ENCODE results near the gene RNF157. TPM values are rescaled to one million over a fixed set of nuclear protein-coding genes. Genes with fewer than 3 reads are reported as not detected.
"Not testable (repeated sequence)": the region's sequence is repeated elsewhere in the genome, so short reads cannot be mapped to it uniquely, and the experiment has no call there.

The RNF157 gene
- total RNA-seq, 8 experiments from 2014 or later, result 1.7 to 36.9 (median 25.6) TPM

DNA sequence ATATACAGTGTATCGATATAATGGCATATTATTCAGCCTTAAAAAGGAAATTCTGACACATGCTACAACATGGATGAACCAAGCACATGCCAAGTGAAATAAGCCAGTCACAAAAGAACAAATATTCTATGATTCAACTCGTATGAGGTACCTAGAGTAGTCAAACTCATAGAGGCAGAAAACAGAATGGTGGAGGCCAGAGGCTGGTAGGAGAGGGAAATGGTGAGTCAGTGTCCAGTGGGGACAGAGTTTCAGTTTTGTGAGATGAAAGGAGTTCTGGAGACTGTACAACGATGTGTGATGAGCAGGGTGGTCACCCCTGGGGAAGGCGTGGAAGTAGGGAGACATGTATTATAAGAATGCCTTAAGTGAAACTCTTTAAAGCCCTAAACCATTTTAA is 39.9 kb downstream of the RNF157 start:
- in situ Hi-C loops (cut with MboI; ENCODE audit: low pct_unique_long_range_greater_than_20kb in 2 of 9, low sequenced_read_pairs in 9 of 9, unreplicated experiment in 9 of 9), result no loop called here
- no peak overlapping the region for H3K4me3 ChIP-seq
- no peak for ATAC-seq (replicated peaks in 6 of 8)
- H3K4me1 ChIP-seq (replicated peaks in 1 of 2), result peaks cover 0 to 12% of the 10 kb centered on the region in 2 donors
- 0 to 100% (median 82%) methylated on average over 1 to 4 of the region's 4 CpGs; no CpG with 5 or more reads in 1 of the 10 experiments for WGBS, 10 experiments
- no peak overlapping the region for H3K27ac ChIP-seq

DNA sequence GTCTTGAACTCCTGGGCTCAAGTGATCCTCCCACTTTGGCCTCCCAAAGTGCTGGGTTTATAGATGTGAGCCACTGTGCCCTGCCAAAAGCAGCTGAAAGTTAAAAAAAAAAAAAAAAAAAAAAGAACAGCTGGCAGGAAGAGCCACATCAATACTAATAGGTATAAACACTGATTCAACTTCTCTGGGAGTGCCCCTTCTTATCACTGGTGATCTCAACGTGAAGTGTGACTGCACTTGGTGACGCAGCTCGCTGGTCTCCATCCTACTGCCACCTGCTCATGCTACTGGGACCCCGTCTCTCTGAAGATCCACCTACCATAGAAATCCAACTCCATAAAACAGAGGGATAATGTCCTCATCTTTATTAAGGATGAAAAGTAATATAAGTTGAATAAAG is 40.8 kb downstream of the RNF157 start:
- Histone ChIP-seq H3K4me1 (replicated peaks in 1 of 2) (peaks cover 0 to 12% of the 10 kb centered on the region in 2 donors), H3K27ac (no peak overlapping the region), H3K4me3 (no peak overlapping the region)
- WGBS, 10 experiments, result 40 to 100% (median 82%) methylated on average over 1 to 4 of the region's 4 CpGs; no CpG with 5 or more reads in 2 of the 10 experiments
- in situ Hi-C loops (cut with MboI; ENCODE audit: low pct_unique_long_range_greater_than_20kb in 2 of 9, low sequenced_read_pairs in 9 of 9, unreplicated experiment in 9 of 9), result no loop called here
- no peak for ATAC-seq (replicated peaks in 6 of 8)

DNA sequence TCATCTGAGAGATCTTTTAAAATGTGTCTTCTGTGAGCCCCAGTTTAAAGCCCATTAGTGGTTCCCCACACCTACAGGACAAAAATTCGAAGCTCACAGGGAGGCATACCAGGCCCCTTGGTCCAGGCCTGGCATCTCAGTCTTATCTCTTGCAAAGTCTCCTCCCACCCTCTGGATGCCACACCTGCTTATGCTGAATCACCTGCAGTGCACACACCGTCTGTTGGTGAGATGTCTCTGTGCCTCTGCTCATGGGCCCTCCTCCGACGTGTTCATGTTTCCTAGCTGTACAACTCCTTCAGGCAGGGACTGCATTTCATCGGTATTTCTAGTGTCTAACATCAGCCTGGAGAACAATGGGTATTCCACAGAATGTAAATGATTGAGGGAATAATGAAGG is 41.6 kb downstream of the RNF157 start:
- peak in 1 of 8 experiments; percentile 27 for ATAC-seq (replicated peaks in 6 of 8)
- Histone ChIP-seq H3K4me1 (replicated peaks in 1 of 2) (peaks cover 6 to 12% of the 10 kb centered on the region in 2 donors), H3K4me3 (no peak overlapping the region), H3K27ac (no peak overlapping the region)
- in situ Hi-C loops (cut with MboI; ENCODE audit: low pct_unique_long_range_greater_than_20kb in 2 of 9, low sequenced_read_pairs in 9 of 9, unreplicated experiment in 9 of 9), result no loop called here
- 29 to 100% (median 93%) methylated on average over 1 to 4 of the region's 5 CpGs; no CpG with 5 or more reads in 2 of the 10 experiments for WGBS, 10 experiments

DNA sequence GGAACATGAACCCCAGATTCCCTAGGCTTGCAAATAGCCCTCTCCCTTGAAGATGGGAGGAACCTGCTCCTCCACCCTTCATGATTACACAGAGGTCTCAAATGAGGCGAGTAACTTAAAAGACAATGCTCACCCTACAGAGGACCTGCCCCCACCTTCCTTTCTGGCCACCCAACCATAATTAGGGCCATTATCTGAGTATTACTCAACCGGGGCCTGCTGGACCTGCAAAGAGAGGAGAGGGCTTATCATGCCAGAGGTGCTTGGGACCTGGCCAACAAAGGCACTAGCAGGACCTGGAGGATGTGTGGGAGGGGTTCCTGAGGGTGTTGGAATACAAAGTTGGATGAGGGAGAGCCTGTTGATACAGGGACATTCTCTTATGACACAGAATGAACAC is 42.4 kb downstream of the RNF157 start:
- Histone ChIP-seq H3K4me3 (no peak overlapping the region), H3K27ac (no peak overlapping the region), H3K4me1 (replicated peaks in 1 of 2) (peaks cover 9 to 12% of the 10 kb centered on the region in 2 donors)
- no peak for ATAC-seq (replicated peaks in 6 of 8)
- 57 to 100% (median 81%) methylated on average over 1 of the region's 2 CpGs; no CpG with 5 or more reads in 4 of the 10 experiments for WGBS, 10 experiments
- in situ Hi-C loops (cut with MboI; ENCODE audit: low pct_unique_long_range_greater_than_20kb in 2 of 9, low sequenced_read_pairs in 9 of 9, unreplicated experiment in 9 of 9), result no loop called here

DNA sequence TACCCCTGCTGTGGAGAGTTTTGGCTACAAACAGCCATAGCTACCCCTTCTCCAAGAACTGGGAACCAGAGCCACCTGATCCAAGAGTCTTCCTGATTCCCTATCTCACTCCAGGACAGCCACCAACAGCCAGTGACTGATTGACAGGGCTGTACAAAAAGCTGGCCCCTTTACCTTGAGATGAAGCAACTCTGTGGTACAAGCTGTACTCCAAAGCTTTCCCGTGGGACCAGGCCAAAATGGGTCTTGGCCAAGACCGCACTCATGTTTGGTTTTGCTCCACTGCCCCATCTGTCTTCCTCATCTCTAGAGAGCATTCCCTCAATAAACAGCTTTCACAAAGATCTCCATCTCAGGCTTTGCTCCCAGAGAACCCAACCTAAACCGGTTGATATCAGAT is 43.6 kb downstream of the RNF157 start:
- Histone ChIP-seq H3K4me1 (replicated peaks in 1 of 2) (peaks cover 2 to 17% of the 10 kb centered on the region in 2 donors), H3K4me3 (no peak overlapping the region), H3K27ac (no peak overlapping the region)
- WGBS, 10 experiments, result 67 to 100% (median 93%) methylated on average over 1 to 3 of the region's 3 CpGs; no CpG with 5 or more reads in 6 of the 10 experiments
- no peak for ATAC-seq (replicated peaks in 6 of 8)
- in situ Hi-C loops (cut with MboI; ENCODE audit: low pct_unique_long_range_greater_than_20kb in 2 of 9, low sequenced_read_pairs in 9 of 9, unreplicated experiment in 9 of 9), result no loop called here

DNA sequence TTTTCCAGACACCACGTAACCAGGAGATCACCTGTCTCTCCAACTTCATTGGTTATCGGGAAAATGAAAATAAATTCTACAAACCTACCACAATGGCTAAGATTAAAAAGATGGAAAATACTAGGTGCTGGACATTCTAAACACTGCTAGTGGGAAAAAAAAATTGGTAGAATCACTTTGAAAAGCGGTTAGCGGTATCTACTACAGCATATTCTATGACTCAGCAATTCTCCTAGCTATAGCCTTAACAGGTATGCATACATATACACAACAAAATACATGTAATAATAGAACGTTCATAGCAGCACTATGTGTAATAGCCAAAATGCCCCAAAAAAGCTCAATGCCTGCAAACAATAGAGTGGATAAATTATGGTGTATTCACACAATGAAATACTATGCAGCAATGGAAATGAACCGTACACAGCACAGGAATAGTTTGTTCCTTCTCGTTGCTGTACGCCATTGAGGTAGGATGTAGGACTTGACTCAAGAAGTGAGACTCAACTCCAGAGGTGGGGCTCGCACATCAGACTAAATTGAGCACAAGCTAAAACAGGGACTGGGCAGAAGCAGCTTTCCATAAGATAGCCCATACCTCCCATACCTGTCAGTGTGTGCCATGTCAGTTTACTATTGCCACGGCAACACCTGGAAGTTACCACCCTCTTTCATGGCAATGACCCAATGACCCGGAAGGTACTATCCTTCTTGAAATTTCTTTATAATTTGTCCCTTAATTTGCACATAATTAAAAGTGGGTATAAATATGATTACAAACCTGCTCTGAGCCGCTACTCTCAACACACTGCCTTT is 44.8 kb downstream of the RNF157 start:
- ATAC-seq (replicated peaks in 6 of 8), result no peak
- in situ Hi-C loops (cut with MboI; ENCODE audit: low pct_unique_long_range_greater_than_20kb in 2 of 9, low sequenced_read_pairs in 9 of 9, unreplicated experiment in 9 of 9), result no loop called here
- WGBS, 10 experiments, result 78 to 100% (median 93%) methylated on average over 1 to 12 of the region's 12 CpGs
- H3K4me3 ChIP-seq, result no peak overlapping the region
- H3K27ac ChIP-seq, result no peak overlapping the region
- H3K4me1 ChIP-seq (replicated peaks in 1 of 2), result peaks cover 0 to 17% of the 10 kb centered on the region in 2 donors

DNA sequence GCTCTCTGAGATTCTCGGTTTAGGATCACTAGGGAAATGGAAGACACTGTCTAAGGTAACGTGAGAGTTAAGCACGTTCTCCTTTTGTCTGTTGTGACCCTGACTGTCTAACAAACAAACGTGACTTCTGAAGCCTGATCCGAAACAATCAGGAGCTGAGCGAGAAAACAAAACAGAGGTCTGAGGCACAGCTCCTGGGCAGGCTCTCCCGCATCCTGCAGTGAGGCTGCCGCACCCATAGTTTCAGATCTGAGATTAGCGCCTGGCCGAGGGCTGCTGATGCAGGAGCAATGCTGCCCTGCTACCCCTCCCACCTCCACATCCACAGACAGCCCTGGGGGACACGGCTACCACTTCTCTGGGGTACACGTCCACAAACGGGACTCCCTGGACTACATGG is 46.7 kb downstream of the RNF157 start:
- ATAC-seq (replicated peaks in 6 of 8), result peak in 5 of 8 experiments; percentile 19 to 73 (median 50)
- no peak overlapping the region for H3K27ac ChIP-seq
- in situ Hi-C loops (cut with MboI; ENCODE audit: low pct_unique_long_range_greater_than_20kb in 2 of 9, low sequenced_read_pairs in 9 of 9, unreplicated experiment in 9 of 9), result no loop called here
- WGBS, 10 experiments, result 55 to 89% (median 70%) methylated on average over 1 to 13 of the region's 13 CpGs; no CpG with 5 or more reads in 3 of the 10 experiments
- H3K4me1 ChIP-seq (replicated peaks in 1 of 2), result peaks cover 0 to 17% of the 10 kb centered on the region in 2 donors
- H3K4me3 ChIP-seq, result no peak overlapping the region

DNA sequence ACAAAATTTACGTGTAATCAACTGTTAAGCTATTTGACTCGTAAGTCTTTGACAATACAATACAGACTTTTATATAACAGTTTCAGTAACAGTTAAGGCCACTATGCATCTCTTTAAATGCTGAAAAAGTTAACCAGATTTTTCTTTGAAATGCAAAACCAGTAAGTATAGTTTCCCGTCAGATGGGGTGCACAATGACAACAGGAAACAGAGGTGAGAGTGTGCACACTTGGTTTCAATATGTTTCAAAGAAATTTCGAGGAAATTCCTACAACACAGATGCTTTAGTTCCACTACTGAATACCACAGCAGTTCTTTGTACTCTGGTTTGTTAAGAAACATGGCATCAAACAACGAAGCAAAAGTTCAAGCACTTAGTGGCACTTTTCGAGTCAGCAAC is 48.4 kb downstream of the RNF157 start:
- 20 to 76% (median 34%) methylated on average over 2 to 6 of the region's 6 CpGs for WGBS, 10 experiments
- H3K4me3 ChIP-seq, result no peak overlapping the region
- no peak overlapping the region for H3K27ac ChIP-seq
- in situ Hi-C loops (cut with MboI; ENCODE audit: low pct_unique_long_range_greater_than_20kb in 2 of 9, low sequenced_read_pairs in 9 of 9, unreplicated experiment in 9 of 9), result no loop called here
- no peak for ATAC-seq (replicated peaks in 6 of 8)
- H3K4me1 ChIP-seq (replicated peaks in 1 of 2), result peaks cover 0 to 17% of the 10 kb centered on the region in 2 donors

DNA sequence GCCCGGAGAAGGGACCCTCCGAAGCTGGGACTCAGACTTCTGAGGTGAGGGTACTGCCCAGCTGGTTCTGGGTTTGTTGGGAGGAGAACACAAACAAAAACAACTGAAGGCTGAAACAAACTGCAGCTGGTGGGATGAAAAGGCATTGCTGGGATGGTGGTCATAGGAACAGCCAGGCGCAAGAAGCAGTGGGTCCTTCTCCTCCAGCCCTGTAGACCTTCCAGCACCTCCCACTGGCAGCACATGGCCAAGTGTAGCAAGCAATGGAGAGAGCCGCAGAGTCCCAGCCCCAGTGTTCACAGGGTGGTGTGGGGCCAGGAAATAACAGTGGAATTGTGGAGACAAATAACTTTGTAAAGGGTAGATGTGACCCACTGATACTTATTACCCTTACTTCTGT is 50.6 kb downstream of the RNF157 start:
- H3K27ac ChIP-seq, result no peak overlapping the region
- peak in 1 of 8 experiments; percentile 39 for ATAC-seq (replicated peaks in 6 of 8)
- H3K4me1 ChIP-seq (replicated peaks in 1 of 2), result peaks cover 0 to 17% of the 10 kb centered on the region in 2 donors
- no peak overlapping the region for H3K4me3 ChIP-seq
- 20 to 100% (median 88%) methylated on average over 2 to 4 of the region's 4 CpGs; no CpG with 5 or more reads in 3 of the 10 experiments for WGBS, 10 experiments
- in situ Hi-C loops (cut with MboI; ENCODE audit: low pct_unique_long_range_greater_than_20kb in 2 of 9, low sequenced_read_pairs in 9 of 9, unreplicated experiment in 9 of 9), result no loop called here

DNA sequence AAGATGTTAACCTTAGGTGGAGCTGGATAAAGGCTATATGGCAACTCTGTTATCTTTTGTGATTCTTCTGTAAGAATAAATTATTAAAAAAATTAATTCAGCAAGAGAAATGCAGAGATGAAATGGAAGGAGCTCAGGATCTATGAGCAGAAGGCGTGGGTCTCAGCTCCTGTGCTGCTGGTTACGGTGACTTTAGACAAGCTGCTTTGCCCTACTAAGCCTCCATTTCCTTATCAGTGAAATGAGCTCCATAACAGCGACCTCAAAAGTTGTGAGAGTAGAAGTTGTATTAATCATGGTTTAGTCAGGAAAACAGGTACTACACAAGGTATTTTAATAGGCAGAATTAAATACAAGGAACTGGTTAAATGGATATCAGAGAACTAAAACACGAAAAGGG is 51.0 kb downstream of the RNF157 start:
- in situ Hi-C loops (cut with MboI; ENCODE audit: low pct_unique_long_range_greater_than_20kb in 2 of 9, low sequenced_read_pairs in 9 of 9, unreplicated experiment in 9 of 9), result no loop called here
- WGBS, 10 experiments, result 44 to 100% (median 83%) methylated on average over 1 to 4 of the region's 4 CpGs

DNA sequence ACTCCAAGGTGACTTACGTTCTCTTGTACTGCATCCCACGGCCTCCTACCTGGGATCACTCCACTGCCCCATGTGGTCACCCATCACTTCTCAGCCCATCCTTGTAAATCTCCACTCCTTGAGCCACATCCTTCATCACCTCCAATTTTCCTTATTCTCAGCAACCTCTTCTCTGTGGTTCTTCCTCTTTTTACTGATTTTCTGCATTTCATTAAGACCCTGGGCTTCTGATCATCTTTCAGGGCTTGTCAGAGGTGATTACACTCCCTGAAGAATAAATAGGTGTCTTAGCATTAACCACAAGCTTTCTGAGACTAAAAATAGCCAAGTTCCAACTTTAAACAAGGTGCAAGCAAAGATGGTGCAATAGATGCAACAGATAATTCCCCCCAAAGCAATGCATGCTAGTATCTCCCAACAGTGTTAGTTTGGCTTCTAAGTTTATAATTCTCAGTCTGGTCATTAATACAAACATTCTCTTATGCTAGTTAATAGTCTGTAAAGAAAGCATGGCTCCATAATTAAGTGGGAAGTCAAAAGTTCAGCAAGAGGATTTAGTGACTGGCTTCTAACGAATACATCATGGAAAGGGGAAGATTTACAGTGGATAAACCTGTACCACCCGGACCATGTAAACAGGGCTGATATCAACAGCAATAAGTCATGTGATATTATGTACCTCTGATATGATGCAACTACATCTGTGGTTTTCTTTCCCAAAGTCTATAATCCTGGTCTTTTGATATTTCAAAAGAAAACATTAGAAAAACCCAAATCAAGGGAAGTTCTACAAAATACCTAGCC is 51.9 kb downstream of the RNF157 start:
- H3K4me1 ChIP-seq (replicated peaks in 1 of 2), result peaks cover 0 to 9% of the 10 kb centered on the region in 2 donors
- H3K27ac ChIP-seq, result no peak overlapping the region
- H3K4me3 ChIP-seq, result no peak overlapping the region
- ATAC-seq (replicated peaks in 6 of 8), result peak in 1 of 8 experiments; percentile 24
- in situ Hi-C loops (cut with MboI; ENCODE audit: low pct_unique_long_range_greater_than_20kb in 2 of 9, low sequenced_read_pairs in 9 of 9, unreplicated experiment in 9 of 9), result no loop called here
- 17 to 90% (median 82%) methylated on average over 1 to 4 of the region's 4 CpGs; no CpG with 5 or more reads in 2 of the 10 experiments for WGBS, 10 experiments

More for the DNA sequence above, 51.0 kb downstream of the RNF157 start:
- H3K4me1 ChIP-seq (replicated peaks in 1 of 2), result peaks cover 0 to 16% of the 10 kb centered on the region in 2 donors
- no peak for ATAC-seq (replicated peaks in 6 of 8)
- no peak overlapping the region for H3K4me3 ChIP-seq
- no peak overlapping the region for H3K27ac ChIP-seq

DNA sequence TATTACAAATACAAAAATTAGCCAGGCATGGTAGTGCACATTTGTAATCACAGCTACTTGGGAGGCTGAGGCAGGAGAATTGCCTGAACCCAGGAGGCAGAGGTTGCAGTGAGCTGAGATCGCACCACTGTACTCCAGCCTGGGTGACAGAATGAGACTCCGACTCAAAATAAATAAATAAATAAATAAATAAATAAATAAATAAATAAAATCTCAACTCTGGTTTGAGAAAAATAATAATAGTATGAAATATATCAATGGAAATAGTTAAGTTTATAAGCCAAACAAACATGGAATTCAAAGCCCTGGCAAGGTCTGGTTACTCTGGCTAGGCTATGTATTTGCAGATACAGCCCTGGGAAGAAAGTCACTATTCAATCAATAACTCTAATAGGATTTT is 53.5 kb downstream of the RNF157 start:
- ATAC-seq (replicated peaks in 6 of 8); H3K27ac ChIP-seq; in situ Hi-C loops (cut with MboI; ENCODE audit: low pct_unique_long_range_greater_than_20kb in 2 of 9, low sequenced_read_pairs in 9 of 9, unreplicated experiment in 9 of 9); H3K4me3 ChIP-seq; H3K4me1 ChIP-seq (replicated peaks in 1 of 2): not testable (repeated sequence)
- 20 to 100% (median 95%) methylated on average over 1 to 2 of the region's 2 CpGs; no CpG with 5 or more reads in 4 of the 10 experiments for WGBS, 10 experiments

DNA sequence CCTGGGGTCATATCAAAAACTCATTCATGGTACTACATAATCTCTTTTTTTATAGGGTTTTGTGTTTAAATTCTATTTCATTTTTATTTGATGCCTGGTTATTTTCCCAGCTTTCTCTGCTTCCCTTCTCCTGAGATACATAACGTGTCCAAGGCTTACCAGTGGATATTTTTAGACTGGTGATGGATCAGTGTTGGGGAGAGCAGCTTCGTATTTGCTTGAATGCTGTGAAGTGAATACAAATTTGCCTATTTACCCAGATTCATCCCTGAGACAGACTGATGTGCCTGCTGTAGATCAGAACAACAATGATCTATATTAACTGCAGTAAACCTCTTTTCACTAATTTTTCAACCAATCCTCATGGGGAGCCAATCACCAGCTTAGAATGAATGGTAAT is 56.0 kb downstream of the RNF157 start:
- no peak overlapping the region for H3K27ac ChIP-seq
- ATAC-seq (replicated peaks in 6 of 8), result peak in 1 of 8 experiments; percentile 39
- H3K4me1 ChIP-seq (replicated peaks in 1 of 2), result peaks cover 2 to 5% of the 10 kb centered on the region in 2 donors
- no peak overlapping the region for H3K4me3 ChIP-seq
- in situ Hi-C loops (cut with MboI; ENCODE audit: low pct_unique_long_range_greater_than_20kb in 2 of 9, low sequenced_read_pairs in 9 of 9, unreplicated experiment in 9 of 9), result no loop called here
- 0 to 100% (median 56%) methylated on average over 1 to 2 of the region's 2 CpGs for WGBS, 10 experiments

All from motor neuron (in vitro differentiated cells).